Mucosa of descending colon (tissue), 3 donors: ENCODE results near the gene ACSM2B. TPM values are rescaled to one million over a fixed set of nuclear protein-coding genes. Genes with fewer than 3 reads are reported as not detected.
"Not testable (repeated sequence)": the region's sequence is repeated elsewhere in the genome, so short reads cannot be mapped to it uniquely, and the experiment has no call there.

Experiments
- ATAC-seq: fragments of 200-7000 bp; cut with Tn5 transposase; one replicate; pipeline ENCODE4 v1.9.1; 2020; ENCODE audit warnings: mild to moderate bottlenecking, moderate library complexity
- DNase-seq, 3 donors: peaks; one replicate each; pipeline ENCODE4 v3.0.0-alpha.2; 2020
- H3K36me3 ChIP-seq: fragments of 200-600 bp; one replicate; pipeline ENCODE4 v1.8.0; 2021; ENCODE audit warnings: low read depth, mild to moderate bottlenecking
- H3K4me1 ChIP-seq: fragments of 200-600 bp; one replicate; pipeline ENCODE4 v1.8.0; 2021; ENCODE audit warnings: low read depth, mild to moderate bottlenecking
- H3K4me3 ChIP-seq: fragments of 200-600 bp; one replicate; pipeline ENCODE4 v1.8.0; 2021; ENCODE audit warnings: mild to moderate bottlenecking
- H3K9me3 ChIP-seq: fragments of 200-600 bp; one replicate; pipeline ENCODE4 v1.8.0; 2021; ENCODE audit warnings: mild to moderate bottlenecking
- intact Hi-C, 2 donors: fragments of 100-400 bp; cut with DNase I in 1 of 2; cut with micrococcal nuclease in 1 of 2; formaldehyde crosslinking; loops; one replicate each; pipeline versions ENCODE4 v1.11.0 to v1.11.1; 2022; cut with DNase I, micrococcal nuclease
- total RNA-seq, 3 donors: library from RNA; stranded (reverse); fragmentation: NEBNext Ultra II Directional in 2 of 3; extraction: Animal tissue kit (Norgen Biotek cat#: 25700) in 2 of 3; gene quantifications; one replicate each; pipeline versions ENCODE4 v1.2.1 to v1.2.4, GENCODE V29; 2021 to 2023
- TF ChIP-seq, protein P1 (sequence below): fragments of 200-600 bp; IDR thresholded peaks from one replicate; pipeline ENCODE4 v1.8.0; 2022; ENCODE audit warnings: antibody characterized with exemption, mild to moderate bottlenecking
- donor health status: DM: no; HTN: no; CAD: no; lungs with moderate emphysema.
- donor health status: DM: no; HTN: no; CAD: no.
- donor health status: DM: no; HTN: yes; CAD: no.

The ACSM2B gene
- total RNA-seq, 3 donors from 2014 or later: not detected

- no peak for ATAC-seq
- no peaks in the 10 kb centered on the region for H3K4me1 ChIP-seq
- TF ChIP-seq, protein P1, sequence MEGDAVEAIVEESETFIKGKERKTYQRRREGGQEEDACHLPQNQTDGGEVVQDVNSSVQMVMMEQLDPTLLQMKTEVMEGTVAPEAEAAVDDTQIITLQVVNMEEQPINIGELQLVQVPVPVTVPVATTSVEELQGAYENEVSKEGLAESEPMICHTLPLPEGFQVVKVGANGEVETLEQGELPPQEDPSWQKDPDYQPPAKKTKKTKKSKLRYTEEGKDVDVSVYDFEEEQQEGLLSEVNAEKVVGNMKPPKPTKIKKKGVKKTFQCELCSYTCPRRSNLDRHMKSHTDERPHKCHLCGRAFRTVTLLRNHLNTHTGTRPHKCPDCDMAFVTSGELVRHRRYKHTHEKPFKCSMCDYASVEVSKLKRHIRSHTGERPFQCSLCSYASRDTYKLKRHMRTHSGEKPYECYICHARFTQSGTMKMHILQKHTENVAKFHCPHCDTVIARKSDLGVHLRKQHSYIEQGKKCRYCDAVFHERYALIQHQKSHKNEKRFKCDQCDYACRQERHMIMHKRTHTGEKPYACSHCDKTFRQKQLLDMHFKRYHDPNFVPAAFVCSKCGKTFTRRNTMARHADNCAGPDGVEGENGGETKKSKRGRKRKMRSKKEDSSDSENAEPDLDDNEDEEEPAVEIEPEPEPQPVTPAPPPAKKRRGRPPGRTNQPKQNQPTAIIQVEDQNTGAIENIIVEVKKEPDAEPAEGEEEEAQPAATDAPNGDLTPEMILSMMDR: no peak
- no peaks in the 10 kb centered on the region for H3K36me3 ChIP-seq
- H3K9me3 ChIP-seq: no peaks in the 10 kb centered on the region
- no peak for DNase-seq
- no peak overlapping the region for H3K4me3 ChIP-seq
- intact Hi-C loops: no loop called here
These were observed 59.0 kb downstream of the ACSM2B start for GRCh38 chr16:20517149-20517548.

DNA sequence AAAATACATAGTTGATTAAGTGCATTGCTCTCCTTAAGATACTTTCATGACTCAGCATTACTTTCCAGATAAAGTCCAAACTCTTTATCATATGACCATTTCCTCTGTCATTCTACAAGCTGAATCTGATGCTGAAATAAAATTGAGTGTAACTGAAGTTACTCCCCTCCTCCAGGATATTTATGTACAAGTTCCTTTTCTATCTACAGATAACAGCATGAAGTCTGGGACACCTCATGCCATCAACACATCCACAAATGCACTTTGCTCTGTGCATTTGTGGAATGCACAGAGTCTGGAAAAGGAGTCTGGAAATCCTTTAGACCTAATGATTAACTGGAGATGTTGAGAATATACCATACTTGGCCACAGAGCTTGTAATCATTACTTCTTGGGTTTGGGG, 60.5 kb downstream of the ACSM2B start:
- Histone ChIP-seq H3K9me3 (no peaks in the 10 kb centered on the region), H3K4me1 (no peaks in the 10 kb centered on the region), H3K4me3 (no peak overlapping the region), H3K36me3 (no peaks in the 10 kb centered on the region)
- DNase-seq (no peak), ATAC-seq (no peak)
- intact Hi-C loops: no loop called here
- TF ChIP-seq, protein P1: no peak

GRCh38 chr16:20510323-20510722, 65.8 kb downstream of the ACSM2B start:
- TF ChIP-seq, protein P1: no peak
- H3K9me3 ChIP-seq: peaks cover 14% of the 10 kb centered on the region
- H3K36me3 ChIP-seq: no peaks in the 10 kb centered on the region
- H3K4me3 ChIP-seq: no peak overlapping the region
- H3K4me1 ChIP-seq: no peaks in the 10 kb centered on the region
- intact Hi-C loops: no loop called here
- DNase-seq (no peak), ATAC-seq (no peak)

GRCh38 chr16:20507280-20507679, 68.9 kb downstream of the ACSM2B start:
- no peak for ATAC-seq
- no peak for DNase-seq
- H3K9me3 ChIP-seq: peaks cover 14% of the 10 kb centered on the region
- no peak overlapping the region for H3K4me3 ChIP-seq
- TF ChIP-seq, protein P1: no peak
- no peaks in the 10 kb centered on the region for H3K36me3 ChIP-seq
- no peaks in the 10 kb centered on the region for H3K4me1 ChIP-seq
- intact Hi-C loops: no loop called here

DNA sequence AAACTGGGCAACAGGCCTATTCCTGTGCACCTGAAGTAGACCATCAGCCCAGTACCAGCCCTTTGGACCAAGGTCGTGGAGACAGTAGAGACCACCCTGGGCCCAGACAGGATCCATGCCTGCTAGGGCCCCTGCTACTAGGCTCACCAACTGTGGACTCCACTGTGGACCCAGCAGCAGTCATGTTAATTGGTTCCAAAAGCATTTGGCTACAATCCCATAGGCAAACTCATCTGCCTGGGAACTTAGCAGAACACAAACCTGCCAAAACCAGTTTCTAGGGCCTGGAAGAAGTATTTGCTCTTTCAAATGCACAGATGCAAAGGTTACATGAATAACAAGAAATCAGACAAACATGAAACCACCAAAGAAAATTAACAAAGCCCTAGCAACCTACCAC, 71.7 kb downstream of the ACSM2B start:
- H3K36me3 ChIP-seq: no peaks in the 10 kb centered on the region
- ATAC-seq: no peak
- intact Hi-C loops: no loop called here
- DNase-seq: no peak
- TF ChIP-seq, protein P1: no peak
- peaks cover 14% of the 10 kb centered on the region for H3K9me3 ChIP-seq
- no peaks in the 10 kb centered on the region for H3K4me1 ChIP-seq
- no peak overlapping the region for H3K4me3 ChIP-seq

- intact Hi-C loops, ATAC-seq, H3K4me3 ChIP-seq, DNase-seq, H3K36me3 ChIP-seq, H3K4me1 ChIP-seq, H3K9me3 ChIP-seq: not testable (repeated sequence)
These were observed 84.7 kb downstream of the ACSM2B start for GRCh38 chr16:20491448-20491847.

DNA sequence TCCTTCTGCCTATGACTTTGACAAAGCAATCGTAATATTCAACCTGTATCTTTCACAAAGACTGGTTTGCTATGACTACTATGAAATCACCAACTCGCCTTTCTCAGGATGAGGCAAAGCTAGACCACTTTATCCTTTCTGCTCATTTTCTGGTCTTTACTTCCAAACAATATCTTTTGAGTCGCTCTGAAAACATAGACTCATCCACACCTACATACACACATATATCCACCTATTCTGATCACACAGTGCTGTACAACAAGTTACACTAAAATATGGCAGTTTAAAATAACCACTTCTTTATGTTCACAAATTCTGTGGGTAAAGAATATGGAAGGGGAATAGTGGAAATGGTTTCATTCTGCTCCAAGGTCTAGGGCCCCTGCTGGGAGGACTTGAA, 85.2 kb downstream of the ACSM2B start:
- H3K9me3 ChIP-seq, H3K4me3 ChIP-seq, H3K4me1 ChIP-seq, H3K36me3 ChIP-seq, ATAC-seq, intact Hi-C loops, DNase-seq: not testable (repeated sequence)
